Mucosa of gallbladder (tissue), 1 donor: Measurements from ENCODE around the gene PCDH9. TPM values are rescaled to one million over a fixed set of nuclear protein-coding genes. Genes with fewer than 3 reads are reported as not detected.

ENCODE experiments used
- DNase-seq: peaks from one replicate; pipeline ENCODE4 v3.0.0-alpha.2; 2020; ENCODE audit warnings: low spot score
- total RNA-seq: library from RNA; stranded (reverse); gene quantifications from one replicate; pipeline ENCODE4 v1.2.1, GENCODE V29; 2021
- donor health status: DM: no; HTN: no; CAD: no.

Gene PCDH9
- total RNA-seq, 1 donor from 2014 or later = 9.0 TPM

GRCh38 chr13:66399873-66400272, 830.3 kb downstream of the PCDH9 start:
- no peak for DNase-seq

- no peak for DNase-seq
These were observed 833.0 kb downstream of the PCDH9 start for GRCh38 chr13:66397133-66397532.

GRCh38 chr13:66391322-66391721, 838.8 kb downstream of the PCDH9 start:
- DNase-seq = no peak

- no peak for DNase-seq
These were observed 851.2 kb downstream of the PCDH9 start for GRCh38 chr13:66378894-66379293.

- DNase-seq = no peak
These were observed 852.6 kb downstream of the PCDH9 start for GRCh38 chr13:66377569-66377968.

GRCh38 chr13:66375756-66376155, 854.4 kb downstream of the PCDH9 start:
- no peak for DNase-seq

GRCh38 chr13:66369666-66370065, 860.5 kb downstream of the PCDH9 start:
- DNase-seq = no peak

- no peak for DNase-seq
These were observed 862.8 kb downstream of the PCDH9 start for GRCh38 chr13:66367356-66367755.

- DNase-seq = no peak
These were observed 865.0 kb downstream of the PCDH9 start for GRCh38 chr13:66365101-66365500.

- no peak for DNase-seq
These were observed 865.8 kb downstream of the PCDH9 start for GRCh38 chr13:66364346-66364745.

GRCh38 chr13:66362485-66362884, 867.7 kb downstream of the PCDH9 start:
- no peak for DNase-seq

- no peak for DNase-seq
These were observed 870.1 kb downstream of the PCDH9 start for GRCh38 chr13:66359910-66360552.

- DNase-seq = no peak
These were observed 870.7 kb downstream of the PCDH9 start for GRCh38 chr13:66359393-66359792.

- DNase-seq = no peak
These were observed 871.6 kb downstream of the PCDH9 start for GRCh38 chr13:66358564-66358963.

- no peak for DNase-seq
These were observed 872.7 kb downstream of the PCDH9 start for GRCh38 chr13:66357463-66357862.

- DNase-seq = no peak
These were observed 875.0 kb downstream of the PCDH9 start for GRCh38 chr13:66354879-66355751.

GRCh38 chr13:66353664-66354063, 876.5 kb downstream of the PCDH9 start:
- no peak for DNase-seq

- no peak for DNase-seq
These were observed 880.2 kb downstream of the PCDH9 start for GRCh38 chr13:66349966-66350365.

GRCh38 chr13:66348745-66349690, 881.1 kb downstream of the PCDH9 start:
- DNase-seq = no peak

GRCh38 chr13:66347486-66348117, 882.5 kb downstream of the PCDH9 start:
- DNase-seq = no peak

GRCh38 chr13:66345971-66346370, 884.2 kb downstream of the PCDH9 start:
- DNase-seq = no peak

- no peak for DNase-seq
These were observed 884.7 kb downstream of the PCDH9 start for GRCh38 chr13:66345518-66345810.
